ENCODE measurements around the gene RELT.

The RELT gene

GRCh38 chr11:73394416-73395296 is 18.5 kb downstream of the RELT start:
- no peak for DNase-seq (ENCODE audit: low read depth)
- H3K4me3 ChIP-seq (ENCODE audit: low read depth, low read length): no peak overlapping the region
- TF ChIP-seq CTCF (conservative IDR thresholded peaks at IDR 0.05; ENCODE audit: low read depth, low read length): no peak

- DNase-seq (ENCODE audit: low read depth): no peak
- no peak overlapping the region for H3K4me3 ChIP-seq (ENCODE audit: low read depth, low read length)
- no peak for TF ChIP-seq CTCF (conservative IDR thresholded peaks at IDR 0.05; ENCODE audit: low read depth, low read length)
These were observed 19.4 kb downstream of the RELT start for GRCh38 chr11:73395297-73396208.

- no peak for DNase-seq (ENCODE audit: low read depth)
- no peak for TF ChIP-seq CTCF (conservative IDR thresholded peaks at IDR 0.05; ENCODE audit: low read depth, low read length)
These were observed 20.2 kb downstream of the RELT start for GRCh38 chr11:73396251-73396930.

GRCh38 chr11:73396985-73397384 is 20.8 kb downstream of the RELT start:
- no peak overlapping the region for H3K4me3 ChIP-seq (ENCODE audit: low read depth, low read length)
- no peak for TF ChIP-seq CTCF (conservative IDR thresholded peaks at IDR 0.05; ENCODE audit: low read depth, low read length)
- no peak for DNase-seq (ENCODE audit: low read depth)

More at GRCh38 chr11:73396251-73396930, 20.2 kb downstream of the RELT start:
- no peak overlapping the region for H3K4me3 ChIP-seq (ENCODE audit: low read depth, low read length)

GRCh38 chr11:73397468-73398131 is 21.4 kb downstream of the RELT start:
- DNase-seq (ENCODE audit: low read depth): no peak
- no peak for TF ChIP-seq CTCF (conservative IDR thresholded peaks at IDR 0.05; ENCODE audit: low read depth, low read length)
- H3K4me3 ChIP-seq (ENCODE audit: low read depth, low read length): no peak overlapping the region

- no peak overlapping the region for H3K4me3 ChIP-seq (ENCODE audit: low read depth, low read length)
- TF ChIP-seq CTCF (conservative IDR thresholded peaks at IDR 0.05; ENCODE audit: low read depth, low read length): no peak
- DNase-seq (ENCODE audit: low read depth): no peak
These were observed 21.9 kb downstream of the RELT start for GRCh38 chr11:73398132-73398526.

Measured in choroid plexus epithelial cell (primary cell).